ENCODE measurements around the gene XIRP1. TPM values are rescaled to one million over a fixed set of nuclear protein-coding genes. Genes with fewer than 3 reads are reported as not detected.

The XIRP1 gene
- total and polyA plus RNA-seq, 2 donors (not counting 1 experiment from before 2014, with no cell fraction given), result not detected

GRCh38 chr3:39226106-39226741 is 33.8 kb upstream of the XIRP1 start:
- Histone ChIP-seq H3K27ac (ENCODE audit: low read length in 2 of 2) (no peak overlapping the region), H2AFZ (ENCODE audit: insufficient read depth, low read depth, low read length, poor library complexity, severe bottlenecking) (no peak overlapping the region), H3K4me3 (ENCODE audit: control extremely low read depth in 1 of 5, extremely low read depth in 1 of 5, insufficient read depth in 1 of 5, low read depth in 2 of 5, low read length in 4 of 5) (no peak overlapping the region), H3K27me3 (replicated peaks in 1 of 4; ENCODE audit: control extremely low read depth in 1 of 4, control insufficient read depth in 3 of 4, insufficient read depth in 4 of 4, low read length in 3 of 4) (peaks cover 0 to 6% (median 0%) of the 10 kb centered on the region in 4 experiments), H3K9me3 (ENCODE audit: control extremely low read depth in 1 of 3, control insufficient read depth in 2 of 3, insufficient read depth in 1 of 3, low read length in 2 of 3) (no peaks in the 10 kb centered on the region), H3K36me3 (replicated peaks in 1 of 2; ENCODE audit: control extremely low read depth in 1 of 2, control insufficient read depth in 1 of 2, extremely low read depth in 1 of 2, insufficient read depth in 2 of 2, low read length in 1 of 2) (no peaks in the 10 kb centered on the region), H3K79me2 (ENCODE audit: control insufficient read depth, insufficient read depth, low read length) (no peaks in the 10 kb centered on the region), H3K4me2 (replicated peaks; ENCODE audit: low read depth, low read length, poor library complexity, severe bottlenecking) (peak overlapping the region; percentile 31), H3K9ac (ENCODE audit: low read length) (no peak overlapping the region), H4K20me1 (ENCODE audit: control insufficient read depth, insufficient read depth, low read length, poor library complexity, severe bottlenecking) (no peaks in the 10 kb centered on the region), H3K4me1 (ENCODE audit: control insufficient read depth in 2 of 2, insufficient read depth in 2 of 2, low read length in 2 of 2) (peaks cover 9 to 14% of the 10 kb centered on the region in 2 donors)
- TF ChIP-seq CTCF (IDR thresholded peaks at IDR 0.05), result no peak
- TF ChIP-seq EZH2 (IDR thresholded peaks at IDR 0.05; ENCODE audit: borderline replicate concordance, insufficient read depth, low read depth, low read length, poor library complexity, severe bottlenecking), result no peak
- WGBS (ENCODE audit: insufficient coverage), result no CpG with 5 or more reads among the region's 3 CpGs
- ChIA-PET POLR2A (no interaction called here), CTCF (interaction anchor here (0.9 to 1.2 kb wide), 4 partner anchors 10 to 66 kb away, joined by 3 to 6 read pairs (median 4); no protein-coding TSS in a partner anchor)
- Mint-ChIP-seq H3K27ac (no peak overlapping the region), H3K27me3 (peaks cover 3% of the 10 kb centered on the region), H3K9me3 (ENCODE audit: insufficient read depth) (no peaks in the 10 kb centered on the region), H3K4me1 (peaks cover 16% of the 10 kb centered on the region), H3K4me3 (peak overlapping the region; percentile 16)
- ATAC-seq (ENCODE audit: low read depth), result no peak
- DNase-seq, result no peak
- intact Hi-C loops (cut with micrococcal nuclease), result loop anchor here (1.0 kb wide), 1 partner anchor 10 kb away; no protein-coding TSS in a partner anchor

GRCh38 chr3:39224288-39224687 is 31.9 kb upstream of the XIRP1 start:
- ChIA-PET CTCF (interaction anchor here (0.7 to 1.2 kb wide), 3 partner anchors 10 to 64 kb away, joined by 3 to 6 read pairs (median 4); no protein-coding TSS in a partner anchor), POLR2A (no interaction called here)
- ATAC-seq (ENCODE audit: low read depth) (no peak), DNase-seq (no peak)
- H3K4me1 Mint-ChIP-seq, result peaks cover 22% of the 10 kb centered on the region
- H3K27ac Mint-ChIP-seq, result no peak overlapping the region
- Histone ChIP-seq H3K27me3 (replicated peaks in 1 of 4; ENCODE audit: control extremely low read depth in 1 of 4, control insufficient read depth in 3 of 4, insufficient read depth in 4 of 4, low read length in 3 of 4) (peaks cover 0 to 6% (median 0%) of the 10 kb centered on the region in 4 experiments), H3K36me3 (replicated peaks in 1 of 2; ENCODE audit: control extremely low read depth in 1 of 2, control insufficient read depth in 1 of 2, extremely low read depth in 1 of 2, insufficient read depth in 2 of 2, low read length in 1 of 2) (no peaks in the 10 kb centered on the region), H3K79me2 (ENCODE audit: control insufficient read depth, insufficient read depth, low read length) (no peaks in the 10 kb centered on the region), H3K9ac (ENCODE audit: low read length) (no peak overlapping the region), H3K4me2 (replicated peaks; ENCODE audit: low read depth, low read length, poor library complexity, severe bottlenecking) (no peak overlapping the region), H3K4me1 (ENCODE audit: control insufficient read depth in 2 of 2, insufficient read depth in 2 of 2, low read length in 2 of 2) (peaks cover 18 to 25% of the 10 kb centered on the region in 2 donors), H4K20me1 (ENCODE audit: control insufficient read depth, insufficient read depth, low read length, poor library complexity, severe bottlenecking) (no peaks in the 10 kb centered on the region), H2AFZ (ENCODE audit: insufficient read depth, low read depth, low read length, poor library complexity, severe bottlenecking) (no peak overlapping the region), H3K9me3 (ENCODE audit: control extremely low read depth in 1 of 3, control insufficient read depth in 2 of 3, insufficient read depth in 1 of 3, low read length in 2 of 3) (no peaks in the 10 kb centered on the region), H3K4me3 (ENCODE audit: control extremely low read depth in 1 of 5, extremely low read depth in 1 of 5, insufficient read depth in 1 of 5, low read depth in 2 of 5, low read length in 4 of 5) (no peak overlapping the region), H3K27ac (ENCODE audit: low read length in 2 of 2) (no peak overlapping the region)
- TF ChIP-seq CTCF (IDR thresholded peaks at IDR 0.05) (no peak), EZH2 (IDR thresholded peaks at IDR 0.05; ENCODE audit: borderline replicate concordance, insufficient read depth, low read depth, low read length, poor library complexity, severe bottlenecking) (no peak)
- intact Hi-C loops (cut with micrococcal nuclease), result no loop called here
- H3K4me3 Mint-ChIP-seq, result no peak overlapping the region
- H3K9me3 Mint-ChIP-seq (ENCODE audit: insufficient read depth), result no peaks in the 10 kb centered on the region
- H3K27me3 Mint-ChIP-seq, result peaks cover 3% of the 10 kb centered on the region
- WGBS (ENCODE audit: insufficient coverage), result no CpG with 5 or more reads among the region's 2 CpGs
